Endothelial cell of umbilical vein (primary cell): Measurements from ENCODE around the gene HCRT.

ENCODE experiments used
- EZH2 ChIP-seq: IDR thresholded peaks from 2 replicates; pipeline ENCODE4 v1.6.1; 2012; ENCODE audit warnings: borderline replicate concordance, low read depth, mild to moderate bottlenecking, moderate library complexity, low read length, inconsistent platforms; ENCODE audit not compliant: severe bottlenecking
- FOS ChIP-seq: IDR thresholded peaks from 2 replicates; pipeline ENCODE4 v1.6.1; 2011; ENCODE audit warnings: mild to moderate bottlenecking, low read length, moderate library complexity, borderline replicate concordance; ENCODE audit not compliant: insufficient read depth
- GATA2 ChIP-seq: IDR thresholded peaks from 2 replicates; pipeline ENCODE4 v1.7.0; 2011; ENCODE audit warnings: low read depth, mild to moderate bottlenecking, moderate library complexity, mixed read lengths, low read length; ENCODE audit not compliant: insufficient read length, insufficient read depth
- JUN ChIP-seq: IDR thresholded peaks from 2 replicates; pipeline ENCODE4 v1.6.1; 2011; ENCODE audit warnings: borderline replicate concordance, low read depth; ENCODE audit not compliant: insufficient read length, insufficient read depth
- MYC ChIP-seq: IDR thresholded peaks from one replicate; pipeline ENCODE4 v1.6.1; 2011; ENCODE audit warnings: mild to moderate bottlenecking, low read depth, low read length
- POLR2A ChIP-seq: IDR thresholded peaks from 2 replicates; pipeline ENCODE4 v1.6.1; 2012; ENCODE audit warnings: low read depth, mild to moderate bottlenecking, control low read depth, low read length
- POLR2AphosphoS5 ChIP-seq: IDR thresholded peaks from 2 replicates; pipeline ENCODE4 v1.6.1; 2012; ENCODE audit warnings: low read depth, mild to moderate bottlenecking, control low read depth, low read length, moderate library complexity; ENCODE audit not compliant: insufficient read depth
- TF ChIP-seq, protein P1 (sequence below), 2 donors: IDR thresholded peaks; 1 replicate in 1 of 2; 2 replicates in 1 of 2; pipeline ENCODE4 v1.5.1; 2011; ENCODE audit warnings: low read length in 2 of 2, mild to moderate bottlenecking in 2 of 2, moderate library complexity in 2 of 2, control low read depth in 1 of 2, inconsistent platforms in 1 of 2, low read depth in 1 of 2; ENCODE audit not compliant: insufficient read depth in 1 of 2; ENCODE audit errors: extremely low read depth in 1 of 2
- TF ChIP-seq, protein P2 (sequence below): IDR thresholded peaks from 2 replicates; pipeline ENCODE4 v1.6.1; 2011; ENCODE audit not compliant: insufficient read depth, insufficient read length

DNA sequence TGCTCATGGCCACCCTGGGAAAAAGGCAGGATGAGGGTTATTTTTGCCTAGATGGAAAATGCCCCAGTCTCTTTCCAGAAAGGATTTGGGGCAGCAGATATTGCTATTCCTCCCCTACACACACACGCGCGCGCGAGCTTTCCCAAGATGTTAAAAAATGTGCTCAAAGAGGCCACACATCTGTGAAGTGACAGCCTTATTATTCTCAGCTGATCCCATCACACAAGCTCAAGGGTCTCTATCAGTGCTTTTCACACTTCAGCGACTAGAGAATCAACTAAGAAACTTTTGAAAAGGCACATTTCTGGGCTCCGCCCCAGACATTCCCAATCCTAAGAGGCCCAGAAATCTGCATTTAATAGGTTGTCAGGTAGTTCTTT, 24.7 kb downstream of the HCRT start:
- TF ChIP-seq POLR2A (no peak), JUN (no peak), POLR2AphosphoS5 (no peak), MYC (no peak), GATA2 (no peak), EZH2 (no peak), FOS (no peak)
- TF ChIP-seq, protein P1, sequence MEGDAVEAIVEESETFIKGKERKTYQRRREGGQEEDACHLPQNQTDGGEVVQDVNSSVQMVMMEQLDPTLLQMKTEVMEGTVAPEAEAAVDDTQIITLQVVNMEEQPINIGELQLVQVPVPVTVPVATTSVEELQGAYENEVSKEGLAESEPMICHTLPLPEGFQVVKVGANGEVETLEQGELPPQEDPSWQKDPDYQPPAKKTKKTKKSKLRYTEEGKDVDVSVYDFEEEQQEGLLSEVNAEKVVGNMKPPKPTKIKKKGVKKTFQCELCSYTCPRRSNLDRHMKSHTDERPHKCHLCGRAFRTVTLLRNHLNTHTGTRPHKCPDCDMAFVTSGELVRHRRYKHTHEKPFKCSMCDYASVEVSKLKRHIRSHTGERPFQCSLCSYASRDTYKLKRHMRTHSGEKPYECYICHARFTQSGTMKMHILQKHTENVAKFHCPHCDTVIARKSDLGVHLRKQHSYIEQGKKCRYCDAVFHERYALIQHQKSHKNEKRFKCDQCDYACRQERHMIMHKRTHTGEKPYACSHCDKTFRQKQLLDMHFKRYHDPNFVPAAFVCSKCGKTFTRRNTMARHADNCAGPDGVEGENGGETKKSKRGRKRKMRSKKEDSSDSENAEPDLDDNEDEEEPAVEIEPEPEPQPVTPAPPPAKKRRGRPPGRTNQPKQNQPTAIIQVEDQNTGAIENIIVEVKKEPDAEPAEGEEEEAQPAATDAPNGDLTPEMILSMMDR (IDR thresholded peaks at IDR 0.05; ENCODE audit: extremely low read depth in 1 of 2, insufficient read depth in 1 of 2, low read depth in 1 of 2, low read length in 2 of 2), result no peak
- TF ChIP-seq, protein P2, sequence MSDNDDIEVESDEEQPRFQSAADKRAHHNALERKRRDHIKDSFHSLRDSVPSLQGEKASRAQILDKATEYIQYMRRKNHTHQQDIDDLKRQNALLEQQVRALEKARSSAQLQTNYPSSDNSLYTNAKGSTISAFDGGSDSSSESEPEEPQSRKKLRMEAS, result no peak
